NCI-H2171 (cell line): ENCODE data around the gene ADM5.

Source experiments
- DNase-seq: peaks from one replicate; lab custom pipeline; 2025; lab: John Stamatoyannopoulos, UW

The ADM5 gene

GRCh38 chr19:49680421-49681351 is 8.7 kb upstream of the ADM5 start:
- DNase-seq = peak; percentile 63

GRCh38 chr19:49681830-49682229 is 7.6 kb upstream of the ADM5 start:
- no peak for DNase-seq

GRCh38 chr19:49682274-49682673 is 7.1 kb upstream of the ADM5 start:
- DNase-seq = no peak

- DNase-seq = no peak
These were observed 5.6 kb upstream of the ADM5 start for GRCh38 chr19:49683814-49684250.

GRCh38 chr19:49684251-49684982 is 5.0 kb upstream of the ADM5 start:
- DNase-seq = peak; percentile 4

- no peak for DNase-seq
These were observed 4.3 kb upstream of the ADM5 start for GRCh38 chr19:49684983-49685553.

GRCh38 chr19:49685845-49686332 is 3.5 kb upstream of the ADM5 start:
- no peak for DNase-seq

- no peak for DNase-seq
These were observed 2.8 kb upstream of the ADM5 start for GRCh38 chr19:49686503-49687088.

GRCh38 chr19:49687150-49687549 is 2.2 kb upstream of the ADM5 start:
- DNase-seq = no peak

GRCh38 chr19:49687566-49688316 is 1.7 kb upstream of the ADM5 start:
- no peak for DNase-seq

- no peak for DNase-seq
These were observed 762 bp upstream of the ADM5 start for GRCh38 chr19:49688531-49689132.

GRCh38 chr19:49690079-49690655 is 773 bp downstream of the ADM5 start:
- DNase-seq = no peak

- peak; percentile 94 for DNase-seq
These were observed 1.4 kb downstream of the ADM5 start, which contains the start of gene CPT1C for GRCh38 chr19:49690656-49691242. Gene CPT1C, plus strand, starts transcription at chr19:49691116. Its CDS starts 1,137 bp downstream, at chr19:49692253.

- DNase-seq = peak; percentile 83
These were observed 2.1 kb downstream of the ADM5 start for GRCh38 chr19:49691243-49692146.

- DNase-seq = no peak
These were observed 2.7 kb downstream of the ADM5 start for GRCh38 chr19:49692147-49692506.

GRCh38 chr19:49696115-49696514 is 6.7 kb downstream of the ADM5 start:
- DNase-seq = no peak

- no peak for DNase-seq
These were observed 7.5 kb downstream of the ADM5 start for GRCh38 chr19:49696865-49697264.

- no peak for DNase-seq
These were observed 10.0 kb downstream of the ADM5 start for GRCh38 chr19:49699364-49699763.

GRCh38 chr19:49700563-49700962 is 11.2 kb downstream of the ADM5 start:
- no peak for DNase-seq
